A204.1 (cell line): ENCODE data around the gene EBF3.

Experiments used
- FAIRE-seq: peaks from 2 replicates; lab custom pipeline; 2012; peaks lifted over from hg19 to GRCh38; lab: Jason Lieb, UNC

The EBF3 gene

DNA sequence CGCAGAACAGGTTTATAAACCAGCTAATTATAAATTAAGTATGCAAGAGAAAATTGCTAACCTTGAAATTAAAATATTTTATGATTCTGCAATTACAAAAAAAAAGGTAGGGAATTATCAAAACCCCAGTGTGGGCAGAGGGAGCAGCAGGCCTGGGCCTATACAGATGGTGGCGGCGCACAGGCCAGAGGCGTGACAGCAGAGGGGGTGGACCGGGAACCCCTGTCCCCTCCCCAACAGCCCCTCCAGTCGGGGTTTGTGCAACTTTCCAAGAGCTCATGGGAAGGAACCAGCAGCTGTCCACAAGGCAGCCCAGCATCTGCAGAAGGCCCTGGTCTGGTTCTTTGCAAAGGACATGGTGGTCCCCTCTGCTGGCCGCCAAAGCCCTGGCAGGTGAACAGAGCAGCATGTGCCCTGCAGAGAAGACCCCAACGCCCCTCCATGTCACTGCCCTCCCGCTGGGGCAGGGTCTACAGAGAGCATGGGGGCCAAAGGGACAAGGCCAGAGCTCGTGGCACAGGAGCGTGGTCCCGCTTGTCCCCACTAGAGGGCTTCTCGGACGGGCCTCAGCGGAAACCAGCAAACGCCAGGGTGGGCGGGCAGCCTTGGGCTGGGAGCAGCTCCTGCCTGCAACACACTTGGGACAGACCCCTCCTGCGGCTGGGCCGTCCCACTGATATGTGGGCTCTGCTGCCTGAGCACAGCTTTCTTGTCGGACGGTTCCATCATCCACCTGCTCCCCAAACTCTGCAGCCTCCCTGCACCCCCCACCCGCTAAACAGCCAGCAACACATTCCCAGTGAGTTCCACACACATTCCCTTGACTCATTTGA lies 75.1 kb downstream of the EBF3 start:
- FAIRE-seq = no peak

DNA sequence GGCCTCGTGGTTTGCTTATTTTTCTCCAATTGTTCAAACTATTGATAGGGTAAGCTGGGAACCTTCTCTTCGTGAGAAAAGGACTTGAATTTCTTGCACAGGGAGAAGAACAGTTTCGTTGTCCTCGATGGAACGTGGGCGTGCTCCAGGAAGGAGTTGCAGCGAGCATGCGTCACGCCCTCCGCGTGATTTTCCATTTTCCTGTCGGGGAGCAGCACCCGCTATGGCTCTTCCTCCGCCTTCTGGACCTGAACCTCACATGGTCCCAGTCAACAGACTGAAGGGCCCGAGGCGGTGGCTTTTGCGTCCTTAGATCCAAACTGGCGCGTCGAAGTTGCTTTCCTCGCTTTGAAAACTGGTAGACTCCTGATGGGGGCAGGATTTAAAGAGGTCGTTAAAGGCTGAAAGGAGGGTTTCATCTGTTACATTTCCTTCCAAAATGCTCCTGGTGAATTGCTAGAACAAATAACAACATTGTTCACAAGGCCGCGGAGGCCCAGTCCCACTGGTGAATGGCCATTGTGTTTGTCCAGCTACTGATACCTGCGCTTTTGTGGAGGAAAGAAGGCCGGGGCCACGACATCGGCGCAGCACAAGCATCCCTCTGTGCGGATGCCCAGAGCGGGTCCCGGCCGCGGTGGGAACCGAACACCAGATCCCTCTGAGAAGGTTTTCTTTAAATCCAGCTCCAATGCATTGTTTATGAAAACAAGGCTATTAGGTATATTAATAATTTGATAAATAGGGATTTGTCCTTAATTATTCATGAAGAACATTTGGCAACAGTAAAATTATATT lies 75.9 kb downstream of the EBF3 start:
- no peak for FAIRE-seq

DNA sequence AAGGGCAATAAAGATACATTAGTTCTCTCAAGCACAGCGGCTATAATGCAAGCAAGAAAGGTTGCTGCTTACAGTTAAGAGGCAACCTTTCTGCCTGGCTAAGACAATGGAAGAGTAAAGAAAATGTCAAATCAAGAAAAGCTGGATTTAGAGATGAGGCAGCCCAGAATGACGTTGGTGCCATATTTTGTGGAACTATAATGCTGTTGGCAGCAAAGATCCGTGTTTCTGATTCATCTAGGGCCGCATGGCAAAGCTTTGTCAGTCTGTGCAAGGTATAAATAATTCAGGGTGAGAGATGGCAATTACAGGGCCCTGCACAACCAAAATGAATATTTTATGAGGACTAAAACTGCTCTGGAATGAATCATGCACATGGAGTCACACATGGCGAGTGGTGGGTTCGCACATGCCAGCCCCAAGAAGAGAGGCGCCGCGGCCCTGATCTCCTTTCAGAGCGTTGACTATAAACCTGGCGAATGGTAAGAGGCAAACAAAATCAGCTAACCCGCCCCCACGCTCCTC lies 76.6 kb downstream of the EBF3 start:
- no peak for FAIRE-seq

DNA sequence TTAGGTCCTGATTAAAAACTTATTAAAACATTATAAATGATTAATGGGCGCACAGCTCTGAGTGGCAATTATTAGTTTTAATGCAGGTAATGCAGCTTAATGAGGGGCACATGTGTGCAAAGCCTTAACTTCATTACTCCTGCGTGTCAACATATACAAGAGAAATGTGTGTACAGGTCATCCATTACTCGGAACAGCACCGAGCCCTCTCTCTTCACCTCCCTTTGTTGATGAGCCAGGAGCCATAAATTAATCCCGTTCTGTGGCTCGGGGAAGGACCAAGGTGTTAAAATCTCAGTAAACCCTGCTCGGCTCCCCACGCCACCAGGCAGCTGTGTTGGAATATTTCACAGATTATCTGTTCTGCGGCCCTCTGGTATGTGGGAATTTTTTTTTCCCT lies 77.8 kb downstream of the EBF3 start:
- FAIRE-seq = no peak

DNA sequence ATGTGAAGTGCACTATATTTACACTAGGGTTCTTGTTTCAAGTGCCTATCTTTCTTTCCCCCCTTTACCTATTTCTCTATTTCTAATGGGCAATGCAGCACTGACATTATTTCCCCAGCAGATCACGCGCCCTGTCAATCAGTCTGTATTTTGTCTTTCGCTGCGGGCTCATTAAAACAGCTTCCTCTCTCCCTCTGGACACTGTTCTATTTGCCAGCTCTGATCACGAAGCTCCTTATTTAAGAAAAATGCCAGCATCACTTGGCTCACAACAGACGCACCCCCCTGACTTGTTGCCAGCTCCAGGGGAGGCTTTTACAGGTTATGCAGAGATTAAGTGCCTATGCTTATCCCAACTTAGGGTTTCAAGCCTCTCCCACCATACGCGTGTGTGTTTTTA lies 78.5 kb downstream of the EBF3 start:
- FAIRE-seq = no peak

DNA sequence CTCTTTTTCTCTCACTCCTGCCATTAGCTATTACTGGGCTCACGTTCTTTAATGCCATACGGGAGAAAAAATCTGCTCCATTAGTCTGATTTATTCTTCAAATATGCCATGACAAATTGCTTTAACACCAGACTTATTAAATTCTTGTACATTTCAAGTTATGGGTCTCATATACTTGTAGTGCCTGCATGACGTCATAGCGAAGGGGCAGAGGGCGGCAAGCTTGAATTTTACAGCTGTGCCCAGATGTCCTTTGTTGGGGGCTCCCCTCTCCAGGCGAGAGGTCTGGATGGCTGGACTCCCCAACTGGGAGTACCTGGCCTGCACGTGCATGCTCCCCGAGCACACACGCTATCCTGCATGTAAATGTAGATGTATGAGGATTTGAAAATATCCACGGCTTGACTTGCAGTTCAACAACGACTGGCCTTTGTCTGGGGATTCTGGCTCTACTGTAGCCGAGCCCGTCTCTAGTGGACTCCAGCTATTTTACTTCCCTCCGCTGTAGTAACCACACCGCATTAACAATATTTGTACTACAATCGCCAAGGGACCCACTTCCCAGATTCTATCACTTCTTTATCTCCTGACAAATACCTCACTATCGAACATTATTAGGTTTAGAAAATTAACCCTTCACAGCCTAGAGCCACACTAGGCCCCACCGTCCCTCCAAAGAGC lies 79.5 kb downstream of the EBF3 start:
- no peak for FAIRE-seq

DNA sequence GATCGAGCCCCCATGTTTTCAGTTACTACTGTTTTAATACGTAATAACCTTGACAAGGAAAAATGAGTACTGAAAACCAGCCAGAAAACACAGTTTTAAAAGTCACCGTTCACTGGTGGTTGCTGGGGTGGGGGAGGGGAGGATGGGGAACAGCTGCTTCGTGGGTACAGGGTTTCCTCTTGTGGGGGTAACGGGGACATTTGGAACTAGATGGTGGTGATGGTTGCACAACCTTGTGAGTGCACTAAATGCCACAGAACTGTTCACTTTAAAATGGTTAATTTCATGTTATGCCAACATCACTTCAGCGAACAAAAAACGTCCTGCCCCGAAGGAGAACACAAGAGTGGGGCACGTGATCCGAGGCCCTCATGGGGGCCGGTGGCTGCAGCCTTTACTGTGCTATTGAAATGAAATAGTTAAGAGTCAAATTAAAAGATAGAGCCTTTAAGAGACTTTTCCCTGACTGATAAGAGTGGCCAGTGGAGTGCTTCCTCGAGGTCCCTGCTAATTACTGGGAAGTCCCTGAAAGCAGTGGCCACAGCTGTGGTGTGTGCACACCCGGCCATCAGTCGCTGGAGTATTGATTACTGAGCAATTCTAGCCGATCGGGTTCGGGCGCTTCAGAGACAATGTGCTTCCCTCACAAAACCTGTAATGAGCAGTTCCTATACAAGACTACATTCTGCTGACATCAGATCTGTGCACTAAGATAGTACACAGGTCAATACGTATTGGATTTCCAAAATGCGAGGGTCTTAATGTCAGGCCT lies 80.3 kb downstream of the EBF3 start:
- FAIRE-seq = no peak

DNA sequence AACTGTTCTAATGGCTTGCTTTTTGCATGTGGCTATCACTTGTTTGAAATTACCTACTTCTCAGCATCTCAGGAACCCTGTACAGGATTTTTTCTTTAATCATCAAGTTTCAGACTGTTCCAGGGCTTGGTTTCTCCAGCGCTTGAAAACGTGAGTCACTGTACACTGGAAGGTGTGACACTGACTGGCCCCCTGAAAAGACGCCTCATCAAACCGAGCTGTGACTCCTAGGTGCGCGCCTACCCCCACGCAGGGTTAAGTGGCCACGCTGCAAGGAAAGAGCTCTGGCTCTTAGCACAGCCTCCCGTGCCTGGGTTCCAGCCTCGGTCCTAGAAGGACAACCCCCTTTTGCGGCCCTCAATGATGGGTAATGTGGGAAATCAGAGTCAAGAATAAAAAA lies 81.0 kb downstream of the EBF3 start:
- no peak for FAIRE-seq

DNA sequence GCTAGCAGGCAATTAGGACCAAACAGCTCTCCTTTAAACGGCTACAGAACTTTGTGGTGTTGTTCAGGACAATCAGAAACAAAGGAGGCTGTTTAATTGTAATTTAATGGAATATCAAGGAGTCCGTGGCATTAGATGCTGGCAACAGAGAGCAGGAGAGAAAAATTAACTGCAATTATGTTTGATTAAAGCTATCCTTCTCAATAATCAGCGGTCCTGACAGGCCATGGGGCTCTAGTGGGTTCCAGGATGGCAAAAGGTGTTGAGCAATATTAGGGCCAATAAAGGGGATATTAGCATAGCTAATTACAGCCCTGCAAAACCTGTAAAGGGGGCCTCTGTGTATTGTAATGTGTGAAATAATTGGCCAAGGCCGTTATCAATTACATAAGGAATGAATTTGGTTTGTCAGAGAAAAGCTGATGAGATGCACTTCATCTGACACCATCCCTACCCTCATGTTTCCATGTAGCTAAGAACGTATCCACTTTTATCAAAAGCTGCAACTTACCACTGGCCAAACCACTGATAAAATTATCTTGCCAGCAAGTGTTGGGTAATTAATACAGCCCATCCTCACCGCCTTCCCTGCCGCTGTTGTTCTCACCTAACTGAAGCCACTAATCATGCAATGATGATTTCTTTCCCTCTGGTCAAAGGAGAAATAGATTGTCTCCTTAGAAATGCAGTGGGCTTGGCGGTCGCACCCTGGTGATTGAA lies 81.6 kb downstream of the EBF3 start:
- FAIRE-seq = no peak

DNA sequence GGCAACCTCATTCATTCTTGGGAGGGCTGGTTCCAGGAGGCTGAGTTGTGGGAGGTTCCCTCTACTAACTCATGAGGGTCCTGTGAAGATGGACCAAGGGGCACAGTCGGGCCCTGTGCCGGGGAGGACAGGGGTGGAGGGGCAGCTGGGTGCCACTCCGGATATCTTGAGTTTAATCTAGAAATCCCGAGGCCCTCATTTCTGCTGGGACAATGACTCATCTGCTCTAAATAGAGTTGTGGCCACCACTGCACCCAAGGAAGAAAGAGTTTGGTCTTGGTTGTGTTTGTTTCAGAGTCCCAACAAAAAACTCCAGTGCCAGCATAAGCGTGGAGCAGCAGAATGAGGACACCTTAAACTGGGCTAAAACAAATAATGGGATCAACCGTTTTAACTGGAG lies 82.4 kb downstream of the EBF3 start:
- no peak for FAIRE-seq

DNA sequence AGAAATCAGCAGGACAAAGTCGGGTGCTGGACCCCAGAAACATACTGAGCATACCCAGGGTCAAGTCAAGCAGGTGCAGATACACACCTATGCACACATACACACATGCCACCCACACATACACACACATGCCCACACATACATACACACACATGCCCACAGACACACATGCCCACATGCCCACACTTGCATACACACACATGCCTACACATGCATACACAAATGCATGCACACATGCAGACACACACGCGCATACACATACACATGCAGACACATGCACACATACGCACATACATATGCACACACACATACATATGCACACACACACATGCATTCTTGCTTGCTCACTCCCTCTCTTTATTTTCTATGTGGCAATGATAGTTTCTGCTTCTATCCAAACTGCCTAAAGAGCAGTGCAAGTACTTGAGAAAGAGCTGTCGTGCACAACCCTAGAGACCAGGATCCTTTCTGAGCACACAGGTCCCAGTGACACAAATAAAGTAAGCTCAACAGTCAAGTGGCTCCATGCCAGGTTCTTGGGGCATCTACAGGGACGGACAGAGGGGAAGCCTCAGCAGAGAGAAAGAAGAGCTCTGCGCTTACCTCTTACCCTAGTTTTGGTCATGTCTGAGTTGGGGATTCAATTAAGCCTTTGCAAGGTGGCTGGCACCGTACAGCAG lies 83.7 kb downstream of the EBF3 start:
- FAIRE-seq = no peak

DNA sequence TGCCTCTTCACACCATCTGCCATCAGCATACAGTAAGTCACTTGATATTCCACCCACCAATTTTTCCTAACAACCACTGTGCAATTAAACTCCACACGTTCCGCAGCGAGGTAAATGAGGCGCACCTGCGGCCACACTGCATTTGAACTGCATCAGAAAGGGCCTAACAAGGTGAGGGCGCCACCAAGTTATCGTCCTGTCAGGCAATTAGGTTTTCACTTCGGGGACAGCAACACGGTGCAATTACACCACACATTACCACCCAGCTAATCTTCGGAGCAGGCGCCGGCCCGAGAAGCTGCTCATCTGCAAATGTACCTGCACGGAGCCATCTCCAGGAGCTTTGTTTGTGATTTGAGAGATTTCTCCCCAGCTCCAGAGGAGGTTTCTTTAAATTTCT lies 84.4 kb downstream of the EBF3 start:
- FAIRE-seq = no peak

DNA sequence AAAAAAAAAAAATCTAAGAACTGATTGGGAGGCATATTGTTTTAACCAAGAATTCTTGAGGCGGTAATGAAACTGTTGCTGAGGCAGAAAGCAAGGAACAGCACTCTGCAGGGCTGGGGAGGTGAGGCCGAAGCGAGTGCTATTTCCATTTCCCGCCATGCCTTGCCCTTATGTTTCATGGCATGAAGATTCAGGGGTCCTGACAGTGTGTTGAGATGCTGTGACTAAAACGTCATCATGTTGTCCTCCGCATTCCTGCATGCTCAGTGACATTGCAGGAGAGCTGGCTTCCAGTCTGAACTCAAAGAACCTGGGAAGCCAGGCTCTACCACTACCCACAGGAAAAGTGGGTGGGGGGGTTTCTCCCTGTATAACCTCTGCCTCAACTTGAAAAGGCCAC lies 85.2 kb downstream of the EBF3 start:
- FAIRE-seq = no peak

DNA sequence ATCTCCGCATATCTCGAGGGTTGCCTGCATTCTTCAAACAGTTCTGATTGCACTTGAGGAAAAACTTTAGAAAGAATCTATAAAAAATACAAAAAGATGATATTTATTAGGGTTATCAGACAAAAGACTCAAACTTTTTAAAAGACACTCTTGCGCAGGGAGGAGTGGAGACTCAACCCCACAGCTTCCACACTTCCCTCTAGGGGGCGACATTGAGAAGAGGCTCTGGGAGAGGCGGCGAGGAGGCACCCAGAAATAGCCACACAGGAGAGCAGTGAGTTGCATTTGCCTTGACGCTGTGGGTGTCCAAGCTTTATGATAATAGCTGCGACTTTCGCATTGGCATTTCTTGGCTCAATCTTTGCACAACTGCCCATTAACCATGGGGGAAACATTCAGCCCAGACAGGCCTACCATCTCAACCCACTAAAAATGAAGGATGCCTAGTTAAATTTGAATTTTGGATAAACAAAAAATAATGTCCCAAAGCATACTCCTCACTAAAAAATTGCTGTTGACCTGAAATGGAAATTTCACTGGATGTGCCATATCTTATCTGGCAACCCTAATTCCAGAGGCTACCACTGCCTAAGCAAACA lies 86.2 kb downstream of the EBF3 start:
- no peak for FAIRE-seq

DNA sequence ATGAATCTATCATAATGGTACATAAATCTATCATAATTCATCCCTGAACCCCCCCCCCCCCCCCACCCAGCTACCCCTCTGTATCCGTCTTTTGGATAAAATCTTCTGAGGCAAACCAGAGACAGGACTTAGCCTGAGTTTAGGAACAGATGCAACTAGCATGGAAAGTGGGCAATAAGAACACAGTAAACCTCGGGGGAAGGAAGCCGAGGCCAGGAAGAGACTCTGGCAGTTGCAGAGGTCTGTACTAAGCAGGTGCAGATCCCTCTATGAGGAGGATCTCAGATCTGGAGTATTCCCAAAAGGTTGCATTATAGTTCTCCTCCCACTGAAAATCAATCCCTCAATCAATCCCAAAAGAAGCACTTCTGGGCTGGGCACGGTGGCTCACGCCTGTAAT lies 87.2 kb downstream of the EBF3 start:
- FAIRE-seq = no peak

DNA sequence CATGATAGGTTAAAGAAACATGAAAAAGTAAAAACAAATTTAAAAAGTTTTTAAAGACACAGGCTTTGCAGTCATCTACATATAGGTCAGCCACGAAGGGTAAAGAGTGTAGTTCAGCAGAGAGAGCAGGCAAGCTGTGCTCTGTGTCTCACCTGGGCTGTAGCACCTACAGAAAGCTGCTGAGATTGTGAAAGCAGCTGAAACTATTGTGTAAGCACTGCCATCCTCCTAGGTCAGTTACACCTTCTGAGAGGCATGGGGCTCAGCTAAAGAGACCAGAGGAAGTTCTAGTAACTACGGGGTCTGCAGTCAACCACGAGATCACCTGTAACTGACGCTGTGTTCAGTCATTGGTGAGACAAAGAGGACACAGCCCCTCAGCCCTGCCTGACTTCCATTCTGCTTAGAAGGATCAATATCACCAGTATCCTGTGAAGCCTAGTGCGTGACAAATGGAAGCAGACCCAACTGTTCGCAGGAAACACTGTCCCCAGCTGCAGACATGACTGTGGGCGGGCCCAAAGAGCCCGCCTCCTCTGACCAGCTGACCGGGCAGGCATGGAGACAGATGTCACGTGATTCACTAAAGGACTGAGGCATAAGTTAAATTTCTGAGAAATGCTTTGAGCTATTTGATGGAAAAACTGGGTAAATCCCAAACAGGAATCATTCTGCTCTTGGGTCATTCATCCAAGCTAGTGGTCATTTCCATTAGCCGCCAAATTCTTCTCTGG lies 87.9 kb downstream of the EBF3 start:
- no peak for FAIRE-seq

DNA sequence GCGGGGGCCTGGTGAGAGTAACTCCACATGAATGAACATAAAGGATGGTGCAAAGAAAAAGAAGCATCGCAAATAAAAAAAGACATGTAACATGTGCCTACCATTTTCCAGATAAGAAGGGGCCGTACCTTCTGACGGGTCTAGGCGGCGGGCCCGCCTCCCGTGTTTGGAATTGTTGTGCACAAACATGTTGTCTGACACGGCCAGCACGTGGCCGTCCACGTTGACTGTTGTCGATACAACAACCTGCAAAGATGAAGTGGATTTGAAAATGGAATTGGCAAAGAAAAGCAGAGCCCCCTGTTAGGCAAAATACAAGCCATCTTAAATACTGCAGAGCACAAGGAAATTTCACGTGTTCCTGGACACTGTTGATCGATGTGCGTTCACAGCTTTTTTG lies 90.7 kb downstream of the EBF3 start:
- no peak for FAIRE-seq

DNA sequence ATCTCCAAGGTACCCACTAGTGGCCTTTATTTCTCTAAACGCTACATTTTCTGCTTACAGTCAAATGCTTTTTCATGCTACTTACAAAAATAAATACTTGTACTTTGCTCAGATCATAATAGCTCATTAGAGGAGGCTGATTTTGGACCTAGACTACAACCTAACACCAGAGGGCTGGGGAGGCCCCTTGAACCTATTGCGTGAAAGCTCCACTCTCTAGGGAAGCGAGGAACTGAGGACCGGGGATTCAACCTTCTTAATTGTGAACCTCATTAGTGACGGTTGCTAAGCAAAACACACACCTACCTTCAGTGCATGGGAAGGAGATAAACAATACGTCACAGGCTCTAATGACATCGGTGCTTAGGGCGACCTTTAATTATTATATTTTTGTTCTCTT lies 92.1 kb downstream of the EBF3 start:
- no peak for FAIRE-seq

DNA sequence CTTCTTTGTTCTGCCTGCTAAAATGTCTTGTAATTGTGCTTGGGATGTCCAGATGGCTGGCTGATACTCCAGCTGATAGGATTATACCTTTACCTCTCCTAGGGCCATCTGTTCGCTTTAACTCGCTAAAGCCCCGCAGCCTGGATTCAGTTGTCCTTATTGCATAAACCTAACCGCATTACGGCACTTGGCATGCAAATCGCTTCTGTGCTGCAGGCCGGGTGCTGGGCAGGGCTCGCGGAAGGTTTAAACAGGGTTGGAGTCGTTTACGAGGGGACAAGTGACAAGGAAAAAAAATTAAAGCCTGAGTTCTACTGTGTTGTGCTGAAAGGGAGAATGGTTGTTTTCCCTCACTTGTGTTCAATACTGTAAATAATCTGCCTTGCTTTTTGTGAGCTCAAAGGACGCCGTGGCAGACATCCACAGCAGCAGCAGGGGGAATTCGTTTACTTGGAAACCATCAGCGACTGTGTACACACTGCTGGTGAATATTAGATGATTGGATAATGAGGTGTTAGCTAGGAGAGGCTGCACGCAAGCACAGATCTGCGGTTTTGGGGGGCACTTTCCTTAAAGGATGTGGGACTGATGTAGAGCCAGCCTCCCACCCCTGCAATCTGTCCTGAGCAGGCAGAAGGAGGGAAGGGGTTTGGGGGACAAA lies 93.0 kb downstream of the EBF3 start:
- no peak for FAIRE-seq

DNA sequence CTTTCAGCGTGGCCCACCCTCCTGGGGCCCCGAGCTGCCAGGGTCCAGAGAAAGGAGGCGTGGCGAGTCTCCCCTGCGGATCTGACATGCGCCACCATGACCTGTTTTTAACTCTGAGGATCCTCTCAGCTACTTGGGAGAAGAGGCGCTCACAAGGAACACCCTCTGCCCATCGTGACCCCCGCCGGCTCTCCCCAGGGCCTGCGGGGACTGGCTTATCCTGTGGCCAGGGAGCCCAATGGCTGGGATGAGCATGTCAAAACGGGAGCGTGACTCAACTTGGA lies 93.7 kb downstream of the EBF3 start:
- no peak for FAIRE-seq
